Measurements from ENCODE around the gene WNT9B. TPM values are rescaled to one million over a fixed set of nuclear protein-coding genes. Genes with fewer than 3 reads are reported as not detected.
A peak's percentile ranks its signal among the peaks of the same experiment; 100 is the strongest.

The WNT9B gene
- total and polyA plus RNA-seq, 7 experiments from 2014 or later, result not detected

DNA sequence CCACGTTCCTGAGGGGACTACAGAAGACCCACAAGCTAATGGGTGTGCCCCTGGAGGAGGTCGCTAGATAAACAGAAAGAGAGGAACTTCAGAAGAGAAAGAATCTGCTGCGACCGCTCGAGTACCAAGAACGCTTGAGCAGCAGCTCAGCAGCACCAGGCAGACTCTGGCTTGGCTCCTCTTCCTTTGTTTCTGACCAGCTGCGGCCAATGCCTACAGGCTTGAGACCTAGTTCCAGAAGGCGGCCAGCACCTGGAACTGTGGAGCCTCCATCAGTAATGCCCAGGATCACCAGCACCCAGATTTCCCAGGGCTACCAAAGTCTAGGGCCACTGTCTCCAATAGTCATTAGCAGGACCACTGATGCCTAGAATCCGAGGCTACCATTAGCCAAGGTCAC is 45.6 kb downstream of the WNT9B start:
- no peaks in the 10 kb centered on the region for H3K4me1 Mint-ChIP-seq
- no peak overlapping the region for H3K4me3 Mint-ChIP-seq
- intact Hi-C loops (cut with micrococcal nuclease), result no loop called here
- peaks cover 5 to 23% (median 17%) of the 10 kb centered on the region in 5 donors for H3K27me3 Mint-ChIP-seq
- H3K27me3 ChIP-seq (ENCODE audit: control insufficient read depth in 2 of 2, insufficient read depth in 2 of 2, low read length in 2 of 2), result no peaks in the 10 kb centered on the region
- no peaks in the 10 kb centered on the region for H3K4me1 ChIP-seq (ENCODE audit: control insufficient read depth in 2 of 2, insufficient read depth in 2 of 2, low read length in 2 of 2)
- ATAC-seq, result no peak
- H3K9me3 Mint-ChIP-seq, result peaks cover 0 to 8% (median 3%) of the 10 kb centered on the region in 11 donors
- H3K27ac ChIP-seq (ENCODE audit: low read depth, low read length), result no peak overlapping the region
- DNase-seq, result no peak
- ChIA-PET POLR2A (no interaction called here), CTCF (no interaction called here)
- no peak overlapping the region for H3K27ac Mint-ChIP-seq
- H3K4me3 ChIP-seq (ENCODE audit: low read length), result no peak overlapping the region
- no peaks in the 10 kb centered on the region for H3K9me3 ChIP-seq (ENCODE audit: control insufficient read depth in 2 of 3, low read length in 3 of 3)
- no peaks in the 10 kb centered on the region for H3K36me3 Mint-ChIP-seq
- no peaks in the 10 kb centered on the region for H3K36me3 ChIP-seq (ENCODE audit: control insufficient read depth in 2 of 3, insufficient read depth in 3 of 3, low read length in 3 of 3)

DNA sequence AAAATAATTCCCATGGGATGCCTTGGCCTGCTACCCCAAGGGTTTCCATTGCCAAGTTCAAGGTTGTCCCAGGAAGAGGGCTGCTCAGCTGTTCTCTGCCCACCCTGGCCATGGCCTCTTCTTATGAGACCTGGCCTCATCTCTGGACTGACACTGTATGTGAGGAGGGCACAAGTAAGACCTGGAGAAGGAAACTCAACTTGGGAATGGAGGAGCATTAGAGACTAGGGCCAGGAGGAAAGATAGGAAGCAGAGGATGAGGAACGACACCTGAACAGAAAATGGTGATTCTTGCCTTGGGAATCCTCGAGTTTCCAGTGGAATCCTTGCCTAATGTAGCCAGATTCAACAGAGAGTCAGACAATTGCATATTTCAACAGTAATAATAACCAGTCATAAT is 47.0 kb downstream of the WNT9B start:
- H3K4me3 ChIP-seq (ENCODE audit: low read length), result no peak overlapping the region
- ChIA-PET POLR2A (no interaction called here), CTCF (no interaction called here)
- H3K9me3 Mint-ChIP-seq, result peaks cover 0 to 8% (median 3%) of the 10 kb centered on the region in 11 donors
- no peak overlapping the region for H3K4me3 Mint-ChIP-seq
- no peaks in the 10 kb centered on the region for H3K36me3 Mint-ChIP-seq
- DNase-seq (no peak), ATAC-seq (no peak)
- H3K27ac ChIP-seq (ENCODE audit: low read depth, low read length), result no peak overlapping the region
- no peaks in the 10 kb centered on the region for H3K27me3 ChIP-seq (ENCODE audit: control insufficient read depth in 2 of 2, insufficient read depth in 2 of 2, low read length in 2 of 2)
- H3K4me1 ChIP-seq (ENCODE audit: control insufficient read depth in 2 of 2, insufficient read depth in 2 of 2, low read length in 2 of 2), result no peaks in the 10 kb centered on the region
- H3K36me3 ChIP-seq (ENCODE audit: control insufficient read depth in 2 of 3, insufficient read depth in 3 of 3, low read length in 3 of 3), result no peaks in the 10 kb centered on the region
- H3K9me3 ChIP-seq (ENCODE audit: control insufficient read depth in 2 of 3, low read length in 3 of 3), result no peaks in the 10 kb centered on the region
- no peak overlapping the region for H3K27ac Mint-ChIP-seq
- H3K4me1 Mint-ChIP-seq, result no peaks in the 10 kb centered on the region
- intact Hi-C loops (cut with micrococcal nuclease), result no loop called here
- peaks cover 3 to 17% (median 9%) of the 10 kb centered on the region in 5 donors for H3K27me3 Mint-ChIP-seq

DNA sequence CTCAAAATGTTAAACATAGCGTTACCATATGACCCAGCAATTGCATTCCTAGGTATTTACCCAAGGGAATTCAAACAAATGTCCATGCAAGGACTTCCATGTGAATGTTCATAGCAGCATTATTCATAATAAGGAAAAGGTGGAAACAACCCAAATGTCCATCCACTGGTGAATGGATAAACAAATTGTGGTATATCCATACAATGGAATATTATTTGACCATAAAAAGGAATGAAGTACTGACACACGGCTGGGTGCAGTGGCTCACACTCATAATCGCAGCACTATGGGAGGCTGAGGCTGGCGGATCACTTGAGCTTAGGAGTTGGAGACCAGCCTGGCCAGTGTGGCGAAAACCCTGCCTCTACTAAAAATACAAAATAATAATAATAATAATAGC is 47.5 kb downstream of the WNT9B start:
- Histone ChIP-seq H3K4me3 (ENCODE audit: low read length) (no peak overlapping the region), H3K9me3 (ENCODE audit: control insufficient read depth in 2 of 3, low read length in 3 of 3) (no peaks in the 10 kb centered on the region), H3K4me1 (ENCODE audit: control insufficient read depth in 2 of 2, insufficient read depth in 2 of 2, low read length in 2 of 2) (no peaks in the 10 kb centered on the region), H3K36me3 (ENCODE audit: control insufficient read depth in 2 of 3, insufficient read depth in 3 of 3, low read length in 3 of 3) (no peaks in the 10 kb centered on the region), H3K27ac (ENCODE audit: low read depth, low read length) (no peak overlapping the region), H3K27me3 (ENCODE audit: control insufficient read depth in 2 of 2, insufficient read depth in 2 of 2, low read length in 2 of 2) (no peaks in the 10 kb centered on the region)
- H3K4me3 Mint-ChIP-seq, result no peak overlapping the region
- no peak for ATAC-seq
- H3K27me3 Mint-ChIP-seq, result peaks cover 0 to 15% (median 7%) of the 10 kb centered on the region in 5 donors
- intact Hi-C loops (cut with micrococcal nuclease), result no loop called here
- no peak for DNase-seq
- ChIA-PET CTCF (no interaction called here), POLR2A (no interaction called here)
- H3K36me3 Mint-ChIP-seq, result no peaks in the 10 kb centered on the region
- H3K4me1 Mint-ChIP-seq, result no peaks in the 10 kb centered on the region
- H3K9me3 Mint-ChIP-seq, result peaks cover 0 to 8% (median 3%) of the 10 kb centered on the region in 11 donors
- H3K27ac Mint-ChIP-seq, result no peak overlapping the region

DNA sequence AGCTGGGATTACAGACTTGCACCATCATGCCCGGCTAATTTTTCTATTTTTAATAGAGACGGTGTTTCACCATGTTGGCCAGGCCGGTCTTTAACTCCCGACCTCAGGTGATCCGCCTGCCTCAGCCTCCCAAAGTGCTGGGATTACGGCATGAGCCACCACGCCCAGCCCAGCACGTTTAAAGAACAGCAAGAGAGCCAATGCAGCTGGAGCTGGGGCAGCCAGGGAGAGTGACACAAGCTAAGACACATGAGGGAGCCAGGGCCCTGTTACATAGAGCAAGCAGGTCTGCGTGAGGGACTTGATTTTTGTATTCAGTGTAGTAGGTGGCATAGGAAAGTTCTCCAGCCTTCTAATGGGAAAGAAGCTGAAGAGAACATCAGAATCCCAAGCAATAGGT is 49.9 kb downstream of the WNT9B start:
- Mint-ChIP-seq H3K27me3 (peaks cover 0 to 17% (median 11%) of the 10 kb centered on the region in 5 donors), H3K4me1 (peaks cover 0 to 9% (median 3%) of the 10 kb centered on the region in 7 donors), H3K27ac (no peak overlapping the region), H3K9me3 (peaks cover 0 to 8% (median 4%) of the 10 kb centered on the region in 11 donors), H3K36me3 (no peaks in the 10 kb centered on the region), H3K4me3 (no peak overlapping the region)
- intact Hi-C loops (cut with micrococcal nuclease), result no loop called here
- Histone ChIP-seq H3K9me3 (ENCODE audit: control insufficient read depth in 2 of 3, low read length in 3 of 3) (no peaks in the 10 kb centered on the region), H3K4me1 (ENCODE audit: control insufficient read depth in 2 of 2, insufficient read depth in 2 of 2, low read length in 2 of 2) (no peaks in the 10 kb centered on the region), H3K27me3 (ENCODE audit: control insufficient read depth in 2 of 2, insufficient read depth in 2 of 2, low read length in 2 of 2) (no peaks in the 10 kb centered on the region), H3K27ac (ENCODE audit: low read depth, low read length) (no peak overlapping the region), H3K4me3 (ENCODE audit: low read length) (no peak overlapping the region), H3K36me3 (ENCODE audit: control insufficient read depth in 2 of 3, insufficient read depth in 3 of 3, low read length in 3 of 3) (no peaks in the 10 kb centered on the region)
- ChIA-PET CTCF (interaction anchor here (0.6 kb wide), 1 partner anchor 1487 kb away, joined by 3 read pairs; no protein-coding TSS in a partner anchor), POLR2A (interaction anchor here (0.7 kb wide), 1 partner anchor 324 kb away, joined by 7 read pairs; no protein-coding TSS in a partner anchor)
- ATAC-seq, result no peak
- DNase-seq, result no peak

DNA sequence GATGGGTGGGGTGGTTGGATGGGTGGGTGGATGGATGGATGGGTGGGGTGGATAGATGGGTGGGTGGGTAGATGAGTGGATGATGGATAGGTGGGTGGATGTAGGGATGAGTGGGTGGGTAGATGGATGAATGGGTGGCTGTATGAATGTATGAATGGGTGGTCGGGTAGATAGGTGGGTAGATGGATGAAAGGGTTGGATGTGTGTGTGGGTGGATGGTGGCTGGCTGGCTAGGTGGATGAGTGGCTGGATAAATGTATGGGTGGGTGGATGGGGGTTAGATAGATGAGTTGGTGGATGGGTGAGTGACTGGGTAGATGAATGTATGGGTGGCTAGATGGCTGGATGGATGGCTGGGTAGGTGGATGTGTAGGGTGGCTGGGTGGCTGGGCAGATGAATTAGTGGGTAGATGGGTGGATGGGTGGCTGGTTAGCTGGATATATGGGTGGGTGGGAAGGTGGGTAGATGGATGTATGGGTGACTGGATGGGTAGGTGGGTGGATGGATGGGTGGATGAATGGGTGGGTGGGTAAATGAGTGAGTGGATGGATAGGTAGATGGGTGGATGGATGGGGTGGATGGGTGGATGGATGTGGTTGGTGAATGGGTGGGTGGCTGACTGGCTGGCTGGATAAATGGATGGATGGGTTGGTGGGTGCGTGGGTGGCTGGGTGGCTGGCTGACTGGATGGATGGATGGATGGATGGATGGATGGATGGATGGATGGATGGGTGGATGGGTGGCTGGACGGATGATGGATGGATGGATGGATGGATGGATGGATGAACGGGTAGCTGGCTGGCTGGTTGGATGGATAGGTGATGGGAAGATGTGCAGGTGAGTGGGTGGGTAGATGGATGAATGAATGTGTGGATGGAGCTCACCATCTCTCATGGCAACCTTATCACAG is 52.6 kb downstream of the WNT9B start:
- no peaks in the 10 kb centered on the region for H3K36me3 ChIP-seq (ENCODE audit: control insufficient read depth in 2 of 3, insufficient read depth in 3 of 3, low read length in 3 of 3)
- peaks cover 0 to 13% (median 10%) of the 10 kb centered on the region in 5 donors for H3K27me3 Mint-ChIP-seq
- H3K36me3 Mint-ChIP-seq, result no peaks in the 10 kb centered on the region
- no peak overlapping the region for H3K27ac ChIP-seq (ENCODE audit: low read depth, low read length)
- H3K27ac Mint-ChIP-seq, result peak overlapping the region in 1 of 9 donors; percentile 74
- no peaks in the 10 kb centered on the region for H3K4me1 ChIP-seq (ENCODE audit: control insufficient read depth in 2 of 2, insufficient read depth in 2 of 2, low read length in 2 of 2)
- CTCF ChIA-PET, result interaction anchor here (0.6 to 0.7 kb wide), 2 partner anchors 31 to 42 kb away, joined by 3 to 8 read pairs; no protein-coding TSS in a partner anchor
- POLR2A ChIA-PET, result no interaction called here
- intact Hi-C loops (cut with micrococcal nuclease), result no loop called here
- H3K27me3 ChIP-seq (ENCODE audit: control insufficient read depth in 2 of 2, insufficient read depth in 2 of 2, low read length in 2 of 2), result no peaks in the 10 kb centered on the region
- peaks cover 0 to 9% (median 3%) of the 10 kb centered on the region in 7 donors for H3K4me1 Mint-ChIP-seq
- peaks cover 0 to 4% (median 0%) of the 10 kb centered on the region in 11 donors for H3K9me3 Mint-ChIP-seq
- H3K4me3 Mint-ChIP-seq, result no peak overlapping the region
- no peaks in the 10 kb centered on the region for H3K9me3 ChIP-seq (ENCODE audit: control insufficient read depth in 2 of 3, low read length in 3 of 3)
- ATAC-seq (no peak), DNase-seq (no peak)
- no peak overlapping the region for H3K4me3 ChIP-seq (ENCODE audit: low read length)

DNA sequence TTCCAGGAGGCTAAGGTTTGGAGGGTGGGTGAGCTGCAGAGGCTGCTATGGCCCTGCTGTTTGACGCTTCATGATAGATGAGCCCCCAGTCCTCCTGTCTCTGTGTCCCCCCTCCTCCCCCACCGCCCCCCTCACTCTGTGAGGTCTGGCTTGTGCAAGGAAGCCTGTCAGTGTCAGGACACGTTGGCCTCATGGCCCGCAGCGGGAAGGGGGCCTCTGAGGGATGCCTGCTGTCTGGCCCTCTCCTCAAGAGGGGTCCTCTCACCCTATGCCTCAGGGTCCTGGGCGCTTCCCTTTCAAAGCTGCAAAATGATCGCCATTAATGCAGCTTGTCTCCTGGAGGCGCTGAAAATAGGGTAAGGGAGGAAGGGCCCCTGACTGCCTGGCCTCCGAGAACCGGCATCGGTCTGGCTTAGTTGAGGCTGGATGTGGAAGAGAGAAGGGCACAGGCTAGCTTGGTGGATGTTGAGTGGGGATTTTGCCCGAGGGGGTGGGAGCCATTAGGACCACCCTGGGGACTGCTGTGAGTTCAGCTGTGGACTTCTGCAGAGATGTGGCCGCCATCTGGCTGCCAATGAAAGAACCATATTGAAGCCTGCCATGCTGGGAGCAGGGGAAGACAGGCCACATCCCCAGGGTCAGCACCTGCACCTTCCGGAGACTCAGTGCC is 56.8 kb downstream of the WNT9B start:
- ChIA-PET CTCF (no interaction called here), POLR2A (no interaction called here)
- Histone ChIP-seq H3K27me3 (ENCODE audit: control insufficient read depth in 2 of 2, insufficient read depth in 2 of 2, low read length in 2 of 2) (no peaks in the 10 kb centered on the region), H3K27ac (ENCODE audit: low read depth, low read length) (no peak overlapping the region), H3K36me3 (ENCODE audit: control insufficient read depth in 2 of 3, insufficient read depth in 3 of 3, low read length in 3 of 3) (no peaks in the 10 kb centered on the region), H3K4me1 (ENCODE audit: control insufficient read depth in 2 of 2, insufficient read depth in 2 of 2, low read length in 2 of 2) (no peaks in the 10 kb centered on the region), H3K9me3 (ENCODE audit: control insufficient read depth in 2 of 3, low read length in 3 of 3) (no peaks in the 10 kb centered on the region), H3K4me3 (ENCODE audit: low read length) (no peak overlapping the region)
- DNase-seq, result no peak
- Mint-ChIP-seq H3K27me3 (peaks cover 0 to 17% (median 10%) of the 10 kb centered on the region in 5 donors), H3K9me3 (peaks cover 0 to 3% (median 0%) of the 10 kb centered on the region in 11 donors), H3K4me3 (no peak overlapping the region), H3K4me1 (peaks cover 0 to 9% (median 3%) of the 10 kb centered on the region in 7 donors), H3K36me3 (no peaks in the 10 kb centered on the region), H3K27ac (no peak overlapping the region)
- intact Hi-C loops (cut with micrococcal nuclease), result no loop called here
- ATAC-seq, result no peak
